AG04450 (cell line): Measurements from ENCODE around the gene PRR14L. TPM values are rescaled to one million over a fixed set of nuclear protein-coding genes. Genes with fewer than 3 reads are reported as not detected.

Source experiments
- CTCF ChIA-PET: fragments of 300-600, 350-600 bp; formaldehyde crosslinking; extraction: SDS; loops from one replicate; lab custom pipeline; 2022; ENCODE audit warnings: antibody characterized with exemption, inconsistent platforms; lab: Charles Lee
- POLR2A ChIA-PET: fragments of 350-600 bp; formaldehyde crosslinking; extraction: SDS; loops from one replicate; lab custom pipeline; 2021; ENCODE audit warnings: antibody characterized with exemption, inconsistent platforms; lab: Yijun Ruan, JAX
- DNase-seq: peaks from one replicate; pipeline ENCODE4 v3.0.0-alpha.2; 2011; ENCODE audit warnings: low read depth, low spot score
- H3K27ac ChIP-seq: one replicate; pipeline ENCODE4 v1.5.1; 2012; ENCODE audit warnings: low read depth, low read length, control low read depth
- H3K27me3 ChIP-seq: one replicate; pipeline ENCODE4 v1.6.0; 2012; ENCODE audit warnings: low read length; ENCODE audit not compliant: control insufficient read depth, insufficient read depth
- H3K4me3 ChIP-seq: 2 replicates; pipeline ENCODE4 v1.5.1; 2011; ENCODE audit warnings: mild to moderate bottlenecking, low read depth, low read length, control low read depth
- H3K9me3 ChIP-seq: 2 replicates; pipeline ENCODE4 v1.5.1; 2012; ENCODE audit warnings: low read length; ENCODE audit not compliant: control insufficient read depth, insufficient read depth
- polyA plus RNA-seq: library from polyadenylated mRNA; depleted of rRNA; stranded (reverse); fragments of >200 nt; gene quantifications from 2 replicates; pipeline ENCODE4 v1.2.3, GENCODE V29; 2011
- TF ChIP-seq, protein P1 (sequence below): IDR thresholded peaks from 2 replicates; pipeline ENCODE4 v1.5.1; 2011; ENCODE audit warnings: low read depth, low read length, control low read depth, inconsistent platforms

PRR14L gene
- polyA plus RNA-seq, 1 experiment, result 16.3 TPM

DNA sequence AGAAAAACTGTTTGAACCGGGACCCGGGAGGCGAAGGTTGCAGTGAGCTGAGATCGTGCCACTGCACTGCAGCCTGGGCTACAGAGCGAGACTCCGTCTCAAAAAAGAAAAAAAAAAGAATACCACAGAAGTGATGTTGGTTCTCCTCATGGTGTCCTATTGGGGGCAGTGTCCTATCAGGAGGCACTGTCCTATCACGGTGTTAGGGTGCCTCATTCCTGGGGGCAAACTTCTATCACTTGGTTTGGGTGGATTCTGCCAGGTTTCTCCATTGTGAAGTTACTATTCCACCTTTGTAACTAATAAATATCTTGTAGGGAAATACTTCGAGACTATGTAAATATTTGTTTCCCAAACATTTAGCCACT, 19.6 kb downstream of the PRR14L start:
- ChIA-PET CTCF (interaction anchor here (0.7 kb wide), 1 partner anchor 74 kb away, joined by 3 read pairs; no protein-coding TSS in a partner anchor), POLR2A (no interaction called here)
- H3K27ac ChIP-seq, result no peak overlapping the region
- no peak for DNase-seq
- H3K4me3 ChIP-seq, result no peak overlapping the region
- H3K27me3 ChIP-seq, result no peaks in the 10 kb centered on the region
- TF ChIP-seq, protein P1, sequence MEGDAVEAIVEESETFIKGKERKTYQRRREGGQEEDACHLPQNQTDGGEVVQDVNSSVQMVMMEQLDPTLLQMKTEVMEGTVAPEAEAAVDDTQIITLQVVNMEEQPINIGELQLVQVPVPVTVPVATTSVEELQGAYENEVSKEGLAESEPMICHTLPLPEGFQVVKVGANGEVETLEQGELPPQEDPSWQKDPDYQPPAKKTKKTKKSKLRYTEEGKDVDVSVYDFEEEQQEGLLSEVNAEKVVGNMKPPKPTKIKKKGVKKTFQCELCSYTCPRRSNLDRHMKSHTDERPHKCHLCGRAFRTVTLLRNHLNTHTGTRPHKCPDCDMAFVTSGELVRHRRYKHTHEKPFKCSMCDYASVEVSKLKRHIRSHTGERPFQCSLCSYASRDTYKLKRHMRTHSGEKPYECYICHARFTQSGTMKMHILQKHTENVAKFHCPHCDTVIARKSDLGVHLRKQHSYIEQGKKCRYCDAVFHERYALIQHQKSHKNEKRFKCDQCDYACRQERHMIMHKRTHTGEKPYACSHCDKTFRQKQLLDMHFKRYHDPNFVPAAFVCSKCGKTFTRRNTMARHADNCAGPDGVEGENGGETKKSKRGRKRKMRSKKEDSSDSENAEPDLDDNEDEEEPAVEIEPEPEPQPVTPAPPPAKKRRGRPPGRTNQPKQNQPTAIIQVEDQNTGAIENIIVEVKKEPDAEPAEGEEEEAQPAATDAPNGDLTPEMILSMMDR, result no peak
- no peaks in the 10 kb centered on the region for H3K9me3 ChIP-seq

DNA sequence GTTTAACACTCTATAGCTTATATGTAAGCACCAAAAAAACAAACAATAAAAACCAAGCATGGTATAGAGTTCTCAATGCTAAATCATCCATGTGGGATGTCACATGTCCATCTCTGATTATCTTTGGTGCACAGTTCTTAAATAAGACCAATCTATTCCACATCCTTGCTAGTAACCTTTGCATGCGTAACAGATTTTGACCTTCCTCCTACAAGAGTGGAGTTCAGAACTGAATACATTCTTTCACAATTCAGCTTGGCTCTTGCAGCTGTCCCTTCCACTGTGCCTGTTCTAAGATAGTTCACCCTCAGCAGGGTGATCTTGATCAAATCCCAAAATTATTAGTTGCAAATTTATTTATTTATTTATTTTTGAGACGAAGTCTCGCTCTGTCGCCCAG, 21.1 kb downstream of the PRR14L start:
- Histone ChIP-seq H3K4me3 (no peak overlapping the region), H3K27ac (no peak overlapping the region), H3K9me3 (no peaks in the 10 kb centered on the region), H3K27me3 (no peaks in the 10 kb centered on the region)
- TF ChIP-seq, protein P1, result no peak
- POLR2A ChIA-PET, result interaction anchor here (0.5 to 0.7 kb wide), 3 partner anchors 79 to 1072 kb away, joined by 6 to 7 read pairs (median 6); no protein-coding TSS in a partner anchor
- no peak for DNase-seq
- CTCF ChIA-PET, result no interaction called here

DNA sequence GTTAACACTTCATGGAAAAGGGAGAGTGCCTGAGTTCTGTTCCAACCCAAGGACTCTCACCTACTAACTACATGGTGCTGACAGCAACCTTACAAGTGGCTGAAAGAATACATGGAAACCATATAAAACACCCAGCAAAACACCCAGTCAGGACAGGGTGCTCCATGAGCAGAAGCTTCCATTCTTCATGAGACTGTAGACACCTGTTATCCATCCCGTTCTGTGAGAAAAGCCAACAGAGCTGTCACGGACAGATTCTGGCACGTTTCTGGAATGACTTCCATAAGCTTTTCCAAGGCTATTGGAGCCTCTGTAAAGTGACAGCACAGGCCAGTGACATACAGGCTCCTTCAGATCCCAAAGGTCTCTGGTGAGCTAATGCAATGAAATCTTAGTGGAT, 23.2 kb downstream of the PRR14L start:
- H3K9me3 ChIP-seq, result no peaks in the 10 kb centered on the region
- CTCF ChIA-PET, result no interaction called here

DNA sequence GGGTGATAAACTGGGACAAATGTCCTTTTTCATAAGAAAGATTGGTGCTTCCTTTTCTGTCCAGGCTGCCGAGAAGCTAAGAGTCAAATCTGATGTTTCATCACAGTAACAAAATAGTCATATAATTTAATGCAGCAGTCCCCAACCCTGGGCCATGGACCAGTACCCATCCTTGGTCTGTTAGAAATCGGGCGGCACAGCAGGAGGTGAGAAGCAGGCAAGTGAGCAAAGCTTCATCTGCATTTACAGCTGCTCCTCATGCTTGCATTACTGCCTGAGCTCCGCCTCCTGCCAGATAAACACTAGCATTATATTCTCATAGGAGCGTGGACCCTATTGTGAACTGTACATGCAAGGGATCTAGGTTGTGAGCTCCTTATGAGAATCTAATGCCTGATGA, 26.2 kb downstream of the PRR14L start:
- Histone ChIP-seq H3K9me3 (no peaks in the 10 kb centered on the region), H3K27me3 (no peaks in the 10 kb centered on the region), H3K4me3 (no peak overlapping the region), H3K27ac (no peak overlapping the region)
- TF ChIP-seq, protein P1, result no peak
- no peak for DNase-seq
- ChIA-PET POLR2A (no interaction called here), CTCF (interaction anchor here (1.4 kb wide), 1 partner anchor 58 kb away, joined by 5 read pairs; no protein-coding TSS in a partner anchor)

More for the DNA sequence above, 23.2 kb downstream of the PRR14L start:
- POLR2A ChIA-PET, result no interaction called here
- H3K27ac ChIP-seq, result no peak overlapping the region
- no peaks in the 10 kb centered on the region for H3K27me3 ChIP-seq
- TF ChIP-seq, protein P1, result no peak
- no peak overlapping the region for H3K4me3 ChIP-seq
- DNase-seq, result no peak

DNA sequence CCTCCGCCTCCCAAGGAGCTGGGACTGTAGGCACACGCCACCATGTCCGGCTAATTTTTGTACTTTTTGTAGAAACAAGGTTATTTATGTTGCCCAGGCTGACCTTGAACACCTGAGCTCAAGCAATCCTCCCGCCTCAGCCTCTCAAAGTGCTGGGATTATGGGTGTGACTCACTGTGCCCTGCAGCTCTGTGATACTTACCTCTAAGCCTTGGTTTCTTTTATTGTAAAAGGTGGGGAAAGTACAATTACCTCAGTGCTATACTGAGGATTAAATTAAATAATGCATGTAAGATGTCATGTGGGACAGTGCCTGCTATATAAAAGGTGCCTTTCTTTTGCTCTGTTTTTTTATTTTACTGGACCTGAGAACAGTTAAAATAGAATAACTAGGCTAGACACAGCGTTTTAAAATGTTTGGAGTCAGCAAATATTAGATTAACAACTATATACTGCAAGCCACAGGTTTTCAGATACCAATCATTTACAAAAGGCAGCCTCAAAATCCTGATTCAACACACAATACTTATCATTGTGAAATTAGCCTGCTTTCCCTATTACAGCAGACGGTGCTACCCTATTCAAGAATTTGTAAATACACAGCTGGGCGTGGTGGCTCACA, 30.0 kb downstream of the PRR14L start:
- CTCF ChIA-PET, result no interaction called here
- DNase-seq, result no peak
- TF ChIP-seq, protein P1, result no peak
- POLR2A ChIA-PET, result no interaction called here
- H3K27ac ChIP-seq, result no peak overlapping the region
- no peak overlapping the region for H3K4me3 ChIP-seq
- no peaks in the 10 kb centered on the region for H3K27me3 ChIP-seq
- H3K9me3 ChIP-seq, result no peaks in the 10 kb centered on the region
